ENCODE results near the gene RARS1.

DNA sequence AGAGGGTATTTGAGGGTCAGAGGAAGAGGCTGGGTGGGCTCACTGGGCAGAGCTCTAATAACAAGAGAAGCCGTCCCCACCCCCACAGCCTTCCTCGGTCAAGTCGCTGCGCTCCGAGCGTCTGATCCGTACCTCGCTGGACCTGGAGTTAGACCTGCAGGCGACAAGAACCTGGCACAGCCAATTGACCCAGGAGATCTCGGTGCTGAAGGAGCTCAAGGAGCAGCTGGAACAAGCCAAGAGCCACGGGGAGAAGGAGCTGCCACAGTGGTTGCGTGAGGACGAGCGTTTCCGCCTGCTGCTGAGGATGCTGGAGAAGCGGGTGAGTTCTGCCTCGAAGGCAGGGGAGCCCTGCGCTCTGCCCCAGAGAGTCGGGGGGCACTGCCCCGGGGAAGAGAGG lies 21.6 kb upstream of the RARS1 start:
- TF ChIP-seq REST (IDR thresholded peaks at IDR 0.05; ENCODE audit: unreplicated experiment) (no peak), ZNF114 (CRISPR knock-in tag; IDR thresholded peaks at IDR 0.05) (no peak), CTCF (conservative IDR thresholded peaks at IDR 0.05; ENCODE audit: low read depth in 2 of 2) (no peak), NANOG (IDR thresholded peaks at IDR 0.05; ENCODE audit: borderline replicate concordance) (no peak), ETS1 (IDR thresholded peaks at IDR 0.05) (no peak), EZH2 (IDR thresholded peaks at IDR 0.05; ENCODE audit: low read depth, unreplicated experiment) (no peak), POLR2AphosphoS5 (IDR thresholded peaks at IDR 0.05; ENCODE audit: low read depth) (no peak), EZH2phosphoT487 (IDR thresholded peaks at IDR 0.05; ENCODE audit: unreplicated experiment) (no peak), CREB1 (CRISPR knock-in tag; IDR thresholded peaks at IDR 0.05; ENCODE audit: low read depth) (no peak), ZNF462 (CRISPR knock-in tag; IDR thresholded peaks at IDR 0.05) (no peak)
